Measurements from ENCODE around the gene PTPRA. TPM values are rescaled to one million over a fixed set of nuclear protein-coding genes. Genes with fewer than 3 reads are reported as not detected.

The PTPRA gene
- total RNA-seq, 1 experiment from 2014 or later = 45.2 TPM

- no peak for TF ChIP-seq CTCF (conservative IDR thresholded peaks at IDR 0.05)
- H3K4me1 ChIP-seq (ENCODE audit: insufficient read depth, low read length) = peaks cover 12% of the 10 kb centered on the region; the same call in 1 of the 2 replicates
- peaks cover 22 to 24% of the 10 kb centered on the region in 2 experiments for H3K4me1 Mint-ChIP-seq
- no peak overlapping the region for H2BK20ac ChIP-seq (ENCODE audit: low read depth, low read length, poor library complexity, severe bottlenecking)
- H4K5ac ChIP-seq (ENCODE audit: insufficient read length, low read depth, low read length) = no peak overlapping the region
- peak overlapping the region in 1 of 3 experiments; percentile 73; a peak in 3 of 7 replicates for H3K27ac Mint-ChIP-seq
- no peak overlapping the region for H4K91ac ChIP-seq (ENCODE audit: insufficient read length, low read depth, low read length)
- no peak overlapping the region for H3K23ac ChIP-seq (ENCODE audit: insufficient read length, low read depth, low read length)
- H3T11ph ChIP-seq (ENCODE audit: low read length) = no peak overlapping the region
- H4K8ac ChIP-seq (replicated peaks; ENCODE audit: insufficient read length, low read depth, low read length) = no peak overlapping the region
- H3K4ac ChIP-seq (ENCODE audit: low read depth, low read length) = no peak overlapping the region
- no peaks in the 10 kb centered on the region; the same call in 1 of the 2 replicates for H3K27me3 Mint-ChIP-seq (ENCODE audit: low read depth)
- no peaks in the 10 kb centered on the region; the same call in 1 of the 2 replicates for H3K79me2 ChIP-seq (ENCODE audit: insufficient read depth, low read length)
- peak overlapping the region in 1 of 2 experiments; percentile 29; a peak in 1 of 5 replicates for H3K4me3 Mint-ChIP-seq
- no peak overlapping the region for H3K4me2 ChIP-seq (ENCODE audit: insufficient read depth, insufficient read length, low read length)
- no peaks in the 10 kb centered on the region for H3K27me3 ChIP-seq (ENCODE audit: insufficient read depth, low read length)
- H2AFZ ChIP-seq (ENCODE audit: low read length) = no peak overlapping the region
- H3K14ac ChIP-seq (ENCODE audit: insufficient read depth, low read length) = no peak overlapping the region
- H3K79me1 ChIP-seq (ENCODE audit: insufficient read depth, low read depth, low read length, poor library complexity, severe bottlenecking) = no peaks in the 10 kb centered on the region
- no peaks in the 10 kb centered on the region for H3K9me3 ChIP-seq (ENCODE audit: control insufficient read depth, low read depth, low read length)
- H3K23me2 ChIP-seq (ENCODE audit: insufficient read length, low read depth, low read length, poor library complexity, severe bottlenecking) = peaks cover 13% of the 10 kb centered on the region
- no peak overlapping the region for H2AK5ac ChIP-seq (ENCODE audit: insufficient read length, low read length)
- no peaks in the 10 kb centered on the region for H3K9me3 Mint-ChIP-seq
- H3K56ac ChIP-seq (ENCODE audit: insufficient read length, low read depth, low read length) = no peak overlapping the region
- H3K18ac ChIP-seq (ENCODE audit: insufficient read length, low read depth, low read length) = no peak overlapping the region
- H2BK15ac ChIP-seq (ENCODE audit: low read depth, low read length) = no peak overlapping the region
- peaks cover 10 to 39% (median 38%) of the 10 kb centered on the region in 3 experiments for H3K36me3 Mint-ChIP-seq (ENCODE audit: insufficient read depth in 1 of 3, low read depth in 3 of 3)
- no peak overlapping the region for H2BK120ac ChIP-seq (ENCODE audit: low read depth, low read length, poor library complexity, severe bottlenecking)
- H2BK12ac ChIP-seq (ENCODE audit: insufficient read length, low read depth, low read length) = no peak overlapping the region
- H3K27ac ChIP-seq (ENCODE audit: insufficient read length, low read depth, low read length) = no peak overlapping the region
- no peak for DNase-seq
- no peak overlapping the region for H2BK5ac ChIP-seq (ENCODE audit: insufficient read length, low read length)
- WGBS (ENCODE audit: extremely low coverage, insufficient read length, low lambda C conversion rate) = no CpG with 5 or more reads among the region's 5 CpGs
- H3K9ac ChIP-seq (ENCODE audit: extremely low read depth, insufficient read length, low read length) = no peak overlapping the region
- no peaks in the 10 kb centered on the region for H4K20me1 ChIP-seq (ENCODE audit: control insufficient read depth, insufficient read depth, insufficient read length)
These were observed 169.3 kb downstream of the PTPRA start for GRCh38 chr20:3042625-3043024.
